RKO (cell line): ENCODE results near the gene MCC.
A peak's percentile ranks its signal among the peaks of the same experiment; 100 is the strongest.
"Not testable (repeated sequence)": the region's sequence is repeated elsewhere in the genome, so short reads cannot be mapped to it uniquely, and the experiment has no call there.

Source experiments
- DNase-seq: peaks from one replicate; pipeline ENCODE4 v3.0.0-alpha.2; 2016; ENCODE audit warnings: low spot score

MCC gene

DNA sequence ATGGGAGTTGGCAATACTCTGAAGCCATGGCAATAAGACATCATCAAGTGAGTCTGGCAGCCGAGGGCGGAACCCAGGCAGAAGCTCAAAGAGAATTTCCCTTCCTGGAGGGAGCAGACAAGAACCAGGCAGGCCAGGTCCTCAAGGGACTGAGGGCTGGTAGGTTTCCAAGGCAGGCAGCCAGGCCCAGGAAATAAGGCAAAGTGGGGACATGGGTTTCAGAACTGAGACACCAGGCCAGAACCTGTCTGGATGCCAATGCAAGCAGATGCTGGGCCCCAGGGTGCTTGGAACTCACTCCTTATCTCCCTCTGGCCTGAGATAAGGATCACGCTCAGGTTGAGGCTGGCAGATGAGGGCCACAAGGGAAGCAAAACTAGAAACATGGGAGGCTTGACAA is 62.3 kb downstream of the MCC start:
- DNase-seq = no peak

GRCh38 chr5:113421693-113422092 is 66.6 kb downstream of the MCC start:
- DNase-seq = no peak

DNA sequence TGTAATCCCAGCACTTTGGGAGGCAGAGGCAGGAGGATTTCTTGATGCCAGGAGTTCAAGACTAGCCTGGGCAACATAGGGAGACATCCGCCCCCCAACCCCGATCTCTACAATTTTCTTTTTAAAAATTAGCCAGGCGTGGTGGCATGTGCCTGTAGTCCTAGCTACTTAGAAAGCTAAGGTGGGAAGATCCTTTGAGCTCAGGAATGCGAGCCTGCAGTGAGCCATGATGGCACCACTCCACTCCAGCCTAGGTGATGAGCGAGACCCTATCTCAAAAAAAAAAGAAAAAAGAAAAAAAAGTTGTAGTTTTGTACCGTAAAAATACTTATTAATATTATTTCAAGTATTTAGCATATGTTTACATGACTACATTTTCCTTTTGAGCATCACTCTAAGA is 82.7 kb downstream of the MCC start:
- DNase-seq = no peak

- no peak for DNase-seq
These were observed 84.0 kb downstream of the MCC start for GRCh38 chr5:113404269-113404668.

DNA sequence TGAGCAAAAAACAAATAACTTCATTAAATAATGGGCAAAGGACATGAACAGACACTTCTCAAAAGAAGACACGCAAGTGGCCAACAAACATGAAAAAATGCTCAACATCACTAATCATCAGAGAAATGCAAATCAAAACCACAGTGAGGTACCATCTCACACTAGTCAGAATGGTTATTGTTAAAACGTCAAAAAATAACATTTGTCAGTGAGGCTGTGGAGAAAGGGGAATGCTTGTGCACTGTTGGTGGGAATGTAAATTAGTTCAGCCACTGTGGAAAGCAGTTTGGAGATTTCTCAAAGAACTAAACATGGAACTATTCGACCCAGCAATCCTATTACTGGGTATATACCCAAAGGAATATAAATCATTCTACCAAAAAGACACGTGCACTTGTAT is 90.3 kb downstream of the MCC start:
- not testable (repeated sequence) for DNase-seq

- no peak for DNase-seq
These were observed 91.2 kb downstream of the MCC start for GRCh38 chr5:113397046-113397445.

- DNase-seq = no peak
These were observed 93.6 kb downstream of the MCC start for GRCh38 chr5:113394658-113395057.

- DNase-seq = no peak
These were observed 98.0 kb downstream of the MCC start for GRCh38 chr5:113390224-113390623.

GRCh38 chr5:113389116-113389515 is 99.1 kb downstream of the MCC start:
- DNase-seq = no peak

DNA sequence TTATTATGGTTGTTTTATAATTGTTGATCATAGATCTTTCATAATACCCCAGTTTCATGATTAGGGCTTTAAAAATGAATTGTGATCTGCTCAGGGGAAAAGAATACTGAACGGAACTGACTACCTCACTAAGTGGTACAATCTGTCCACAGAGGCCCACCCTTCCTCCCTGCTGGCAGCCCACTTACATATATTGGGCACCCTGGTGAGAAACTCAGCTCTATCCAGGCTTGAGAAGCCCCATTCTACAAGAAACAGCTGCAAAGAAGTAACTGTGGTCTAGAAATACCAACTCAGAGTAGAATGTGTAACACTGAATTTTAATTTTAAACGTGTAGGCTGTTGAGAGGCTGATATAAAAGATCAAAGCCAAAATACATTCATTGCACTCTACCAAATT is 100.4 kb downstream of the MCC start:
- DNase-seq = no peak

DNA sequence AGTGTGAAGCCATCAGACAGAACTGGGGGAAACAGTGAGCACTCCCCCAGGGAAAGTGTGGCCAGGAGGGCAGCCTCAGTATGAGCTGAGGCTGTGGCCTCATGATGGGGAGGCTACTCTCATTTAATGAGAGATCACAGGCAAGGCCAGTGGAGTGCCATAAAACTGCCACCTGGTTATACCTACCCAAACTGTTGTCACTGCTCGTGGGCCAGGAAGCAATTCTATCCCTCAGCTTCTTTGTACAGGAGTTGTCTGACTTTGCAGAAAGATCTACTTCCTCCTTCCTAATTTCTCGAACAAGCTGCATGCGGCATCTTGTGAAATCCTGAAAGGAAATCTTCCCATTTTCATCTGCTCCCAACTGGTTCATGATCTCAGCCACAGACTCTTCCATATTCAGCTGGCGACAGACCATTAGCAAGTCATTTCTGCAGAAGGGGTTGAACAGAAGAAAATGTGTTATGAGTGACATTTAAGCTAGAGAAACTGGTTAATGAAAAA is 103.4 kb downstream of the MCC start:
- no peak for DNase-seq

DNA sequence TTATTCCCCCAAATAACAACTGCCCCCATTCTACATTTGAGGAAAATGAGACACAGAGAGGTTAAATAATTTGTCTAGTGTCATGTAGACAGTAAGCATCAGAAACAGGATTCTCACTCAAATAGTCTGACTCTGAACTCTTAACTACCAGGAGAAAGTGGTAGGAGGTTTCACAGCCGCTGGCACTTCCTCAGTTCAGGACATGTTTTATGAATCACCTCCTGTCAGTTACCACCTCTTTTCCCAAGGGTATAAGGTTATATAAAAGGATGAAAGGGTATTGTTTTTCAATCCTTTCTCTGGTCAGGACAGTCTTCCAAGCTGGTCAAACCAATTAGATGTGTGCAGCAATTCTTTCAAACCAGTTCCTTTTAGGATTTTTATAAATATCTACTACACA is 105.5 kb downstream of the MCC start:
- no peak for DNase-seq

GRCh38 chr5:113381791-113382190 is 106.5 kb downstream of the MCC start:
- no peak for DNase-seq

GRCh38 chr5:113380807-113381326 is 107.4 kb downstream of the MCC start:
- DNase-seq = no peak

- no peak for DNase-seq
These were observed 108.1 kb downstream of the MCC start for GRCh38 chr5:113379936-113380806.

DNA sequence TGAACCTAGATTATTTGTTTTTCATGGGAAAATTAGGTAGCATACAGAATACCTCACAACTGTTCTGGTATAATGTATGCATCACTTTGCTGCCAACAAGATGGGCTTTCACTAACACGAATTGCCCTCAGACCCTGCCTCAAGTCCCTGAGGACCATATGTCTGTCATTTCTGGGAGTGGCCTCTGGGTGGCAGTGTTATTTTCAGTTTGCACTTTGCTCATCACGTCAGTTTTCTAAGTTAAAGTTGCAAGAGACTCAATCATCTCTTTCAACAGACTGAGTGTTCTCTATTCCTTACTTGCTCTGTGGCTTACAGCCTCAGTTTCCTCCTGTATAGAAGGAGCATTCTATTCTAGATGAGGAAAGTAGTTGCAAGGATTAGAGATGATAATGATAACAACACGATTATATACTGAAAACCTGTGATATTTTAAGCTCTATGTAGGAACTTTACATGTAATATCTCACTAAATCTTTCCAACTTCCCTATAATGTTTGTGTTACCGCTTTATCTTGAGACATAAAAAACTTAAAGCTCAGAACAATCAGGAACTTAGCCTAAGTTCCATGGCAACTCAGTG is 109.2 kb downstream of the MCC start:
- peak; percentile 62 for DNase-seq

- no peak for DNase-seq
These were observed 109.7 kb downstream of the MCC start for GRCh38 chr5:113378514-113378913.

DNA sequence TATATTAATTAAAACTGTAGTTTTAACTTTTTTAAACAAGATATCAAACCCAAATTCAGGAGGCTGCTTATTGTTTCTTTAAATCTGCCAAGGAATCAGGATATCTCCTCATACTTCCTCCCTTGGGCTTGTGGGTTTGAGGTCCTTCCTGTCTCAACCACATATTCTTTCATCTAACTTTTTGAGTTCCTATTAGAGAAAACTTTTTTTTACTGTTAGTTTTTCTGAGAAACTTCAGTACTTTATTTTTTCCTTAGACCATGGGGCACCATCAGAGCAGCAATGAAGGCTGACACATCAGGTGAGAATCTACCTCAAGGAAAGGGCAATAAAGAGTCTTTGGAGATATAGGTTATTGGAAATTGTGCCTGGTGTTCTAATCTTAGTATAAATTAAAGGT is 110.2 kb downstream of the MCC start:
- DNase-seq = no peak

DNA sequence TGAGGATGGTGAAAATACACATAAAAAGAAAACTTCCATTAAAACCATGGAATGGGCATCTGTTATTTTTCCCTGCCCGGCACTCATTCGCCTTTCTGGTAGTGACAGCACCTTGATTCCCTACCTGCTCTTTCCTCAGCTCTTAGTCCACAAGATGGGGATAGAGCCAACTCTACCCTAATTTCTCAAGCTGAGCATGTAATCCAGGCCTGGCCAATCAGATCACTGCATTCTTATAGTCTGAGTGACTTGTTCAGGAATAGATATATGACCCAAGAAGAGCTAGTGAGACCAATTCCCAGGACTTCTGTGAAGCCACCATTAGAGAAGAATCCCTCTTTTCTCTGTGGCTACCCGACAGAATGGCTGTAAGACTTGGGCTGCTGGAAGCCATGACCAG is 111.6 kb downstream of the MCC start:
- no peak for DNase-seq

- no peak for DNase-seq
These were observed 112.7 kb downstream of the MCC start for GRCh38 chr5:113375480-113376060.

DNA sequence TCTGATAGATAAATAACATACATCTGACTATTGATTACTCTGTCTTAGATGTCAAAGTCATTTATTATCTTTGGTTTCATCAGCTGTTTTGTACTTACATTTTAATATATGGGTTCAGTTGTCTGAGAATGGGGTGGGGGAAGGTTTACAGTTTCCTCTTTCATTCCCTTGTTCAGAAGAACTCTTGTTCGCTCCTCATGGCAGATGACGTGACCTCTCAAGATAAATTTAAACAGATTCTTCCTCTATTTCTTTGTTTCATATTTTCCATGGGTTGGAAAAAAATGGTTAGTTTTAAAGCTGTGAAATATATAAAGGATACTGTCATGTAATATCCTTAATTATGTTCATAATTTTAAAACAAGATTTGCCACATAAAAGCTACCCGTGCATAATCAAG is 114.8 kb downstream of the MCC start:
- DNase-seq = no peak

DNA sequence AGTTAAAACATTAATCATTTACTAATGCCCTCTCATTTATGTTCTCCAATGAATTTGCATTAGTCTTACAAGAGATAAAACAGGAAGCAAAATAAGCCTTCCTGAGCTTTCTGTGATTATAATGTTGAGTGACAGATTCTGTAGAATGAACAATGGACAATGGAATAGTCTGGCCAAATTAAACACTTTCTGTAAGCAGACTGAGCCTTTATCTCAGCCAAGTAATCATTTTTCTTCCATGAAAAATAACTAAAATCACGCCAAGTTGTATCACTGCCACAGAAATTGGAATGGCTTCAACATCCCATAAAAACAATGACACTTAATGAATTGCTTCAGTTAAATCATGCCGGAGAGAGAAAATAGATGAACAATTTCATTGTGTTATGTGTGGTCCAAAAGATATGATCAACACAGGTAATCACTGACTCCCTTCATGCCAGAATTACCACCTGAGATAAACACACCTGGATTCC is 116.5 kb downstream of the MCC start:
- DNase-seq = no peak

DNA sequence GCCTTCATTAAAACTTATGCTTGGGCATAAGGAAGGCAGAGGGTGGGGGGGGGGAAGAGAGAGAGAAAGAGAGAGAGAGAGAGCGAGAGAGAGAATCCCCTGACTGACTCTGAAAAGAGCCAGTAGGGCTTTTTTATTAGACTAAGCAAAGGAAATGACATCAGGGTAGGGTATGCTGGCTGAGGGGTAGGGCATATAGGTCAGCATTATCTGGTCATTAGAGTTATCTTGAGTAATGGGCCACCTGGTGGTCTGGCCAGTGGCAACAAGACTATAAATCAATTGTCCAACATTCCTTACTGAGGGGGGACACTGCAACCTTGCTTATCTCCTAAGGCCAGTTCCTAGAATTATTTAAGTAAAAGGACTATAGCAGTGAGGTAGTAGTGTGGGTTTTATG is 120.7 kb downstream of the MCC start:
- DNase-seq = no peak
